GM21786 (cell line): ENCODE results near the gene LRP2BP.
"Not testable (repeated sequence)": the region's sequence is repeated elsewhere in the genome, so short reads cannot be mapped to it uniquely, and the experiment has no call there.

ENCODE experiments used
- ATAC-seq: cut with Tn5 transposase; IDR thresholded peaks from one replicate; pipeline ENCODE4 v1.9.1; 2021; ENCODE audit not compliant: unreplicated experiment

LRP2BP gene

DNA sequence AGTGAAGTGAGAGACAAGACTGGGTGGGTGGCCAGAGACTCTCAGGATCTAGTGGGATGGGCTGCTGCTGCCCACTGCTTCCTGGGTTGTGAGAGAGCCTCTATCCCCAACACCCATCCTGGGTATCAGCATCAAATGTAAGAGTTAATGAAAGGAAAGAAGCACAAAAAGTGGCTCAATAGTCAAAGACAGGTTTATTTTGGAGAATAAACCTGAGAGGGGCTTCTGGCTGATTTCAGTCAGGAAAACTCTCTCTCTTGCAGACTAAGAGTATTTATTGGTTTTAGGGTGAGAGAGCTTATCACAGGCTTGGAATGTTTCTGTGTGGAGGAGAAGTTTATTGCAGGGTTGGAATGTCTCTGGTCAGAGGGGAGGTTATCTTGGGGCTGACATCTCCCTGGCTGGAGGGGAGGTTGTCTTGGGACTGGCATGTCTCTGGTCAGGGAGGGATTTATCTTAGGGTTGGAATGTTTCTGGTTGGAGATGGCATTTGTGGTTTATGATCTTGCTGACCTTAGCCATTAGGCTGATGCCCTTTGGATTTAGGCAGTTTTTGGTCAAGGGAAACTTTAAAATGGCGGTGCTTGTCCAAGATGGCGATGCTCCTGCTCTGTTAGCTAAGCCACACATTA lies 65.7 kb downstream of the LRP2BP start:
- not testable (repeated sequence) for ATAC-seq

DNA sequence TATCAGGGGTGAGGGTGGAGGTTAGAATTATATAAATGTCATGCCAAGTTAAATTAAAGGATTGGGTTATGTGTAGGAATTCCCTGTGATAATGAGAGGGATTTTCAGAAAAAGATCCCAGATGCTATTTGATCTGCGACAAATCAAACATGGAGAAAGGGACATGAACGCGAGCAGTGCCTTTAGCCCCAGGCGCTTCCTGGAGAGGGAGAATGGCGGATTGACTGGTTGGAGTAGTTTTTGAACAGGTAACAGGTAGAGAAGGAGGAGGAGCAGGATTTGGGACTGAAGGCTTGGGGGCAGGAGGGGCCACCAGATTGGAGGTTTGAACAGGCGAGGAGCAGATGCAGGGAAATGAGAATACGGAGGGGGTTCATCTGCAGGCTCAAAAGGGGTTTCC lies 67.1 kb downstream of the LRP2BP start:
- ATAC-seq, result no peak

DNA sequence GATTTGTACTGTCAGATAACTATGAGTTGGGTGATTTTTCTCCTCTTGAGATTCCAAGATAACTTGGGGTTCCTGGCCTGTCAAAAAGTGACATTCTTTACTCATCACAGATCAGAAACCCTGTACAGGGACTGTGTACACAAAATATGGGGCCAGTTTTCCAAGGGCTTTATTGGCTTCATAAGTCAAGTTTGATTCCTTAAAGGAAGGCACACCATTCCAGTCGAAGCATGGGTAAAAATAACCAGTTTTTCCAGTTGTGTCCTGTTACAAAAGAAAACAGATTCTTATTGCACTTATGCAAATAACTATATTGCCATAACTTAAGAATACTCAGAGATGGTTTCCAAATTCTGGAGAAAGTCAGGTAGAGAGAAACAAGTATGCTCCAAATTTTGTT lies 70.0 kb downstream of the LRP2BP start:
- ATAC-seq, result not testable (repeated sequence)

DNA sequence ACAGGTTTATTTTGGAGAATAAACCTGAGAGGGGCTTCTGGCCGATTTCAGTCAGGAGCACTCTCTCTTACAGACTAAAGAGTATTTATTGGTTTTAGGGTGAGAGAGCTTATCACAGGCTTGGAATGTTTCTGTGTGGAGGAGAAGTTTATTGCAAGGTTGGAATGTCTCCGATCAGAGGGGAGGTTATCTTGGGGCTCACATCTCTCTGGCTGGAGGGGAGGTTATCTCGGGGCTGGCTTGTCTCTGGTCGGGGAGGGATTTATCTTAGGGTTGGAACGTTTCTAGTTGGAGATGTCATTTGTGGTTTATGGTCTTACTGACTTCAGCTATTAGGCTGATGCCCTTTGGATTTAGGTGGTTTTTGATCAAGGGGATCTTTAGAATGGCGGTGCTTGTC lies 71.4 kb downstream of the LRP2BP start:
- not testable (repeated sequence) for ATAC-seq

DNA sequence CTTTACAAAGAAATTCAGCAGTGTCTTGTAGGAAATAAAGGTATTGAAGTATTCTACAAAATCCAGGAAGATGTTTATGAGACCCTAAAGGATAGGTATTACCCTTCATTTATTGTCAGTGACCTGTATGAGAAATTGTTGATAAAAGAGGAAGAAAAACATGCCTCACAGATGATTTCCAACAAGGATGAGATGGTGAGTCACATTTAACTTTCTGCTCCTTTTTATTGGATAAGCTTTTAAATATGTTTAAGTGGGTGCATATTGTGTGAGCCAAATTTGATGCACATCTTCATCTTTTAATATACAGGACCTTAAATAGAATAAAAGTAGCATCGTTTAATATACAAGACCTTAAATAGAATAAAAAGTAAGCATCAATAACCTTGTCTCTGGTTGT lies 72.1 kb downstream of the LRP2BP start:
- no peak for ATAC-seq

DNA sequence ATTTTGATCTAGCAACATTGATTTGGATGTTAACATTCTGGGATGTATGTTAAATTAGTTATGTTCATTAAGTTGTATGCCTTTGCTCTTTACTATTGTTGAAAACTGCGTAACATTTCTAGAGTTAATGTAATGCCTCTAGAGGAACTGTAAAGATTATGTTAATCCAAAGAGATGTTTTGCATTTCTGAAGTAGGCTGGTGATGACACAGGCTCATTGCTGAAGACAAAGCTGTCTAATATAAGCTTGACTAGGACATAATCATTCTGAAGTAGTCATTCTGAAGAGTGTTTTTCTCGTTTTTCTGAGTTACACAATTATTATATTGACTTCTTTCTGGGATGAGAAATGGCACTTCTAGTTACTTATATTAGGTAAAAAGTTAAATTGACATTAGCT lies 72.9 kb downstream of the LRP2BP start:
- ATAC-seq, result no peak

DNA sequence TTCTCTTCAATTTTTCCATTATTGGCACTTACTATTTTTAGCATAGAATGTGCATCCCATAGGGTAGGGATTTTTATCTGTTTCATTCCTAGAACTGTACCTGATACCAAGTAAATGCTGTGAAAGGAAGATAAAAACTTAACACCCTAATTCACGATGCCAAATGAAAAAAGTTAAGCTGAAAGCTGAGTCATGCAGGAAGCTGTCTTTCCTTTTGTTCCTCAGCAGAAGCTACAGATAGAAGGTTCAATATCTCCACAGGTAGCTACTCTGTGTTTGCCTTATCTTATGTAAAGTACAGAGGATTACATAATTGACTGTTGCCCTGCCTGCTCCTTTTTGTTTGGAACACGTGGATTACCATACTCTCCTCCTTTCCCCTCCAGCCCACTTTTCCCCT lies 77.0 kb downstream of the LRP2BP start:
- no peak for ATAC-seq

DNA sequence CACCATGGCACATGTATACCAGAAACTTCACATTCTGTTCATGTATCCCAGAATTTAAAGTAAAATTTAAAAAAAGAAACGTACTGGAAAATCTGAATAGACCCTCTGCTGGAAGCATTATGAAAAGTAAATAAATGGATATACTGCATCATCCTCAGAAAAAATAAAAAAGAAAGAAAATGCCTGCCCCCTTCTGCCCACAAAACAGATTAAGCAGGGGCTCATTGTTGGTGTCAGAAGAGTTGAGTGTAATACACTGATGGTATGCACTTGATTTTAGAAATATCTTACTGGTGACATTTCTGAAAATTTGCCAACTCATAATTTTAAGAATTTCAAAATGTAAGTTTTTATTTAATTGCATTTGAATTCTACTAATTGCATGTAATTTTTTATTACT lies 77.8 kb downstream of the LRP2BP start:
- ATAC-seq, result no peak

DNA sequence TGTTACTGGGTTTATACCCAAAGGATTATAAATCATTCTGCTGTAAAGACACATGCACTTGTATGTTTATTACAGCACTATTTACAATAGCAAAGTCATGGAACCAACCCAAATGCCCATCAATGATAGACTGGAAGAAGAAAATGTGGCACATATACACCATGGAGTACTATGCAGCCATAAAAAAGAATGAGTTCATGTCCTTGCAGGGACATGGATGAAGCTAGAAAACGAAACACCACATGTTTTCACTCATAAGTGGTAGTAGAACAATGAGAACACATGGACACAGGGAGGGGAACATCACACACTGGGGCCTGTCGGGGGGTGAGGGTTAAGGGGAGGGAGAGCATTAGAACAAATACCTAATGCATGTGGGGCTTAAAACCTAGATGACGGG lies 78.3 kb downstream of the LRP2BP start:
- not testable (repeated sequence) for ATAC-seq
